ENCODE results near the gene NOS3.

Gene NOS3

DNA sequence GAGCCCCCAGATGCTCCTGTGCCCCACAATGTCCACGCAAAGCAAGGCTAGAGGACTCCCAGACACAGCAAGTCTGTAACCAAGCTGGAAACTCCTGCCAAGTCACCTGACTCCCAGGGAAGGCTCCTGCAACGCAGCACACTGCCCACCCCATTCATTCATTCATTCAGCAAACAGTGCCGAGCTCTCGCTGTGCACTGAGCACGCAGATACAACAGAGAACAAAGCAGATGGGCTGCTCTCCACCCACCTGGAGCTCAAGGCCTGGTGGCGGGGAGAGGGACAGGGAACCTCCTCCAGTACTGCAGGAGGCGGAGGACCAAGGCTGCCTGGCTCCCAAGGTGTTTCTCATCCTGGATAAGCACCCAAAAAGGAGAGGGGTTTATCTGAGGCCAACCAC lies 21.3 kb upstream of the NOS3 start:
- DNase-seq (ENCODE audit: low spot score) (no peak), ATAC-seq (ENCODE audit: low read depth) (no peak)
- Histone ChIP-seq H3K4me1 (ENCODE audit: insufficient read depth, poor library complexity, severe bottlenecking) (no peaks in the 10 kb centered on the region), H3K36me3 (ENCODE audit: low read depth) (no peaks in the 10 kb centered on the region), H3K27me3 (ENCODE audit: insufficient read depth, poor library complexity, severe bottlenecking) (peaks cover 10% of the 10 kb centered on the region), H3K9me3 (ENCODE audit: severe bottlenecking) (no peaks in the 10 kb centered on the region), H3K27ac (ENCODE audit: poor library complexity, severe bottlenecking) (no peak overlapping the region), H3K4me3 (ENCODE audit: severe bottlenecking) (no peak overlapping the region)
- TF ChIP-seq, protein P1, sequence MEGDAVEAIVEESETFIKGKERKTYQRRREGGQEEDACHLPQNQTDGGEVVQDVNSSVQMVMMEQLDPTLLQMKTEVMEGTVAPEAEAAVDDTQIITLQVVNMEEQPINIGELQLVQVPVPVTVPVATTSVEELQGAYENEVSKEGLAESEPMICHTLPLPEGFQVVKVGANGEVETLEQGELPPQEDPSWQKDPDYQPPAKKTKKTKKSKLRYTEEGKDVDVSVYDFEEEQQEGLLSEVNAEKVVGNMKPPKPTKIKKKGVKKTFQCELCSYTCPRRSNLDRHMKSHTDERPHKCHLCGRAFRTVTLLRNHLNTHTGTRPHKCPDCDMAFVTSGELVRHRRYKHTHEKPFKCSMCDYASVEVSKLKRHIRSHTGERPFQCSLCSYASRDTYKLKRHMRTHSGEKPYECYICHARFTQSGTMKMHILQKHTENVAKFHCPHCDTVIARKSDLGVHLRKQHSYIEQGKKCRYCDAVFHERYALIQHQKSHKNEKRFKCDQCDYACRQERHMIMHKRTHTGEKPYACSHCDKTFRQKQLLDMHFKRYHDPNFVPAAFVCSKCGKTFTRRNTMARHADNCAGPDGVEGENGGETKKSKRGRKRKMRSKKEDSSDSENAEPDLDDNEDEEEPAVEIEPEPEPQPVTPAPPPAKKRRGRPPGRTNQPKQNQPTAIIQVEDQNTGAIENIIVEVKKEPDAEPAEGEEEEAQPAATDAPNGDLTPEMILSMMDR (IDR thresholded peaks at IDR 0.05; ENCODE audit: poor library complexity, severe bottlenecking), result no peak

DNA sequence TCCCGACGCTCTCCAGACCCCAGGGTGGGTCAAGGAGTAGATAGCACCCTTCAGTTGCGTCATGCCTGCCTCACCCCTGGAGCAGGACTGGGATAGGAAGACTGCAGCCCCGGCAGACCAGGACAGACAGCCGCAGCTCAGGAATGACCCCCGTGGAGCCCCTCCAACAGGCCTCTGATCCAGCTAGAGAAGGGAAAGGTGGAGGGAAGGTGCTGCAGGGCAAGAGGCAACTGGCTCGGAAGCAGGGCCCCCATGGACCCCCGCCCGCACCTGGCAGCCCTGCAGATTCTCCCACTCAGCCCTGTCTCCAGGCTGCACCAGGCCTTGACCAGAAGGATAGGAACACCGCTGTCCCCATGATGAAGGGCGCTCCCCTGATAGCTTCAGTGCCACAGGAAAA lies 20.4 kb upstream of the NOS3 start:
- TF ChIP-seq, protein P1 (IDR thresholded peaks at IDR 0.05; ENCODE audit: poor library complexity, severe bottlenecking), result no peak
- H3K27me3 ChIP-seq (ENCODE audit: insufficient read depth, poor library complexity, severe bottlenecking), result peaks cover 13% of the 10 kb centered on the region
- H3K4me3 ChIP-seq (ENCODE audit: severe bottlenecking), result no peak overlapping the region
- no peaks in the 10 kb centered on the region for H3K36me3 ChIP-seq (ENCODE audit: low read depth)
- no peaks in the 10 kb centered on the region for H3K9me3 ChIP-seq (ENCODE audit: severe bottlenecking)
- DNase-seq (ENCODE audit: low spot score), result no peak
- H3K4me1 ChIP-seq (ENCODE audit: insufficient read depth, poor library complexity, severe bottlenecking), result no peaks in the 10 kb centered on the region
- no peak overlapping the region for H3K27ac ChIP-seq (ENCODE audit: poor library complexity, severe bottlenecking)
- no peak for ATAC-seq (ENCODE audit: low read depth)

DNA sequence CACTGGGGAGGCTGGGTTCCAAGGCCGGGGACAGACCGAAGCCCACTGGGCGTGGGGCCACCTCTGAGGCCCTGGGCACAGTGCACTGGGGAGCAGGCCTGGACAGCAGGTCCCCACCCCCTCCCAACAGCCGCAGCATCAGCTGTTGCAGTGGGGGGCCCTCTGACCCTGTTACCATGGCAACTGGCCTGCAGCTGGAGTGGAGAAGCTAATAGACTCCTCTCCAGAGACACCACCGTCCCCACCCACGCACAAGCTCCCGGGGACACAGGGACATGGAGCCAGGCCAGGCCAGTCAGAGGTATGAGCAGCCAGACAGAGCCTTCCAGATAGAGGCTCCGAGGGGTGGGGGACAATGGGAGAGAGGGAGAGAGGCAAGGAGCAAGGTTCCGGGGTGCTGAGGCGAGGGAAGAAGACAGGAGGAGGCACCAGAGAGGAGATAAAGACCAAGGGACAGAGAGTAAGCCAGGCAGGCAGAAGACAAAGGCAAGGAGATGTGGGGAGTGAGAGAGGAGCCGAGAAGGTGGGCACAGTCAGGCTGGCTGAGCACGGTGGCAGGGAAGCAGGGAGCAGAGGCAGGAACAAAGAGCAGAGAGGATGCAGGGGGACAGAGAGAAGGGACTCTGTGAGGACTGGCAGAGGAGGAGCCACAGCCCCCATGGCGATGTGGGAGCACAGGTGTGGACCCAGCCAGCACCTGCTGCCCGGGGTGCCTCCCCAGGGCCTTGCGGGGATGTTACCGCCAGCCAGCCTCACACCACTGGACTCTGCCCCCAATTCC lies 19.4 kb upstream of the NOS3 start:
- H3K4me3 ChIP-seq (ENCODE audit: severe bottlenecking), result no peak overlapping the region
- TF ChIP-seq, protein P1 (IDR thresholded peaks at IDR 0.05; ENCODE audit: poor library complexity, severe bottlenecking), result no peak
- DNase-seq (ENCODE audit: low spot score) (no peak), ATAC-seq (ENCODE audit: low read depth) (no peak)
- H3K9me3 ChIP-seq (ENCODE audit: severe bottlenecking), result no peaks in the 10 kb centered on the region
- no peaks in the 10 kb centered on the region for H3K36me3 ChIP-seq (ENCODE audit: low read depth)
- no peak overlapping the region for H3K27ac ChIP-seq (ENCODE audit: poor library complexity, severe bottlenecking)
- peaks cover 18% of the 10 kb centered on the region for H3K27me3 ChIP-seq (ENCODE audit: insufficient read depth, poor library complexity, severe bottlenecking)
- H3K4me1 ChIP-seq (ENCODE audit: insufficient read depth, poor library complexity, severe bottlenecking), result no peaks in the 10 kb centered on the region

DNA sequence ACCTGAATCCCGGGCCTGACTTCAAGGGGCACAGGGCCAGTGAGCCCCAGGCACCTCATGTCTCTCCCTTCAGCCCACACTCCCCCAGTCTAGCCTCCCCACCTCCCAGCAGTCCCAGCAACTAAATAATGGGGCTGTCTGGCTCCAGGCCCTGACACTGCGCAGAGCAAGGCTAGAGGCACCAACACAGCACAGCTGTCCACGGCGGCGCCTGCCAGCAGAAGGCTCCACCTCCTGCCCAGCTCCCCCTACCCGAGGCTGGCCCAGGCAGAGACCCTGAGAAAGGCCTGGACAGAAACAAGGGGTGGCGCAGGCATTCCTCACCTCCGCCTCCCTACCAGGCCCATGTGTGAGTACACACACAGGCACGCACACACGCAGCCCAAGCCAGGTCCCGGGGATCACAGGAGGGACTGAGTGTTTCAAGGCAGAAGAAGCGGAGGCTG lies 18.8 kb upstream of the NOS3 start:
- TF ChIP-seq, protein P1 (IDR thresholded peaks at IDR 0.05; ENCODE audit: poor library complexity, severe bottlenecking), result no peak
- no peaks in the 10 kb centered on the region for H3K36me3 ChIP-seq (ENCODE audit: low read depth)
- peaks cover 22% of the 10 kb centered on the region for H3K27me3 ChIP-seq (ENCODE audit: insufficient read depth, poor library complexity, severe bottlenecking)
- no peak overlapping the region for H3K4me3 ChIP-seq (ENCODE audit: severe bottlenecking)
- DNase-seq (ENCODE audit: low spot score) (no peak), ATAC-seq (ENCODE audit: low read depth) (no peak)
- no peak overlapping the region for H3K27ac ChIP-seq (ENCODE audit: poor library complexity, severe bottlenecking)
- H3K9me3 ChIP-seq (ENCODE audit: severe bottlenecking), result no peaks in the 10 kb centered on the region
- H3K4me1 ChIP-seq (ENCODE audit: insufficient read depth, poor library complexity, severe bottlenecking), result no peaks in the 10 kb centered on the region

DNA sequence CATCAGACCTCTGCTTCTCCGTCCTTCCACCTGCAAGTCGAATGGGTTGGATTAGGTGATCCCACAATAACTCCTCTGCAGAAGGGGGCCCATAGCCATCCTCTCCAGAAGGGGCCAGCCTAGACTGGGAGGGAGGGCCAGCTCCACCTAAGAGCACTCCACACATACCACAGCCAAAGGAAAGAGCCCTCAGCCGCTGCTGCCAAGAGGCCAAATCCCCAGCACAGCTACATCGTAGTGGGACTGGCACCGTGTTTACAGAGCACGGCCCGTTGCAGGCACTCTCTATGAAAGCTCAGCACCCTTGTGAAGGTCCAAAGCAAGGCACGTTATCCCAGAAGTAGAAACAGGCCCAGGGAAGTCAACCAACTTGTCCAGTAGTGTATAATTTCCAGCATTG lies 18.1 kb upstream of the NOS3 start:
- DNase-seq (ENCODE audit: low spot score), result no peak
- TF ChIP-seq, protein P1 (IDR thresholded peaks at IDR 0.05; ENCODE audit: poor library complexity, severe bottlenecking), result no peak
- Histone ChIP-seq H3K36me3 (ENCODE audit: low read depth) (no peaks in the 10 kb centered on the region), H3K27ac (ENCODE audit: poor library complexity, severe bottlenecking) (no peak overlapping the region), H3K27me3 (ENCODE audit: insufficient read depth, poor library complexity, severe bottlenecking) (peaks cover 25% of the 10 kb centered on the region), H3K4me1 (ENCODE audit: insufficient read depth, poor library complexity, severe bottlenecking) (no peaks in the 10 kb centered on the region), H3K9me3 (ENCODE audit: severe bottlenecking) (no peaks in the 10 kb centered on the region), H3K4me3 (ENCODE audit: severe bottlenecking) (no peak overlapping the region)
- no peak for ATAC-seq (ENCODE audit: low read depth)

Data from RWPE2 (cell line).